Stimulated activated CD4-positive, alpha-beta T cell treated with anti-CD3 and anti-CD28 coated beads, Interleukin-15, amount 100 ng/mL, for 48 hours (primary cell): ENCODE results near the gene NELFA.
"Not testable (repeated sequence)": the region's sequence is repeated elsewhere in the genome, so short reads cannot be mapped to it uniquely, and the experiment has no call there.

Source experiments
- DNase-seq, 2 donors: peaks; one replicate each; pipeline ENCODE4 v3.0.0-alpha.2; 2020; ENCODE audit warnings: low read depth in 2 of 2

NELFA gene

GRCh38 chr4:2040391-2041238 lies 31.8 kb upstream of the NELFA start:
- DNase-seq: no peak

DNA sequence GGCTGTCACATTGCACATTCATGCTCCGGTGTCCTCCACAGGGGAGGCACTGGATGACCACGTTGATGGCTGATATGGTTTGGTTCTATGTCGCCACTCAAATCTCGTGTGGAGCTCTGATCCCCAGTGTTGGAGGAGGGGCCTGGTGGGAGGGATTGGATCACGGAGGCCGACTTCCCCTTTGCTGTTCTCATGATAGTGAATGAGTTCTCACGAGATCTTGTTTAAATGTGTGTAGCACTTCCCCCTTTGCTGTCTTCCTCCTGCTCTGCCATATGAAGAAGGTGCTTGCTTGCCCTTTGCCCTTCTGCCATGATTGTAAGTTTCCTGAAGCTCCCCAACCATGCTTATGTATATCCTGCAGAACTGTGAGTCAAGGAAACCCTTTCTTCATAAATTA lies 28.1 kb upstream of the NELFA start:
- no peak for DNase-seq

DNA sequence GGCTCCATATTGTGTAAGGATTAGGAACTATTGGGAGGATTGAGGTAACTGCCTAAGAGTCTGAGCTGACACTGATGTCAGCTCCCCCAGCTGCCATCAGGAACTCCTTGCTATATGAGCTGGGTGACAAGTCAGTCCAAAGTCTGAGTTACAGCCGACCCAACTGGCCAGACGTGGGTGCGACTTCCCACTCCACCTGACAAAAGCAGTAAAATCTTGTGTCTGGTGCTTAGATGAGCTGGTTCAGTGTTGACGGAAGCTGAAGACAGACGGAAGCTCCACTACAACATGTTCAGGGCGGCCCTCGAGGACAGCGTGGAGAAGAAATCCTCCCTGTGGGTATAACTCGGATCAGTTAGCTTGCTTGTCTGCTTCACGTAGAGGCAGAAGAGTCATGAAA lies 27.6 kb upstream of the NELFA start:
- DNase-seq: no peak

DNA sequence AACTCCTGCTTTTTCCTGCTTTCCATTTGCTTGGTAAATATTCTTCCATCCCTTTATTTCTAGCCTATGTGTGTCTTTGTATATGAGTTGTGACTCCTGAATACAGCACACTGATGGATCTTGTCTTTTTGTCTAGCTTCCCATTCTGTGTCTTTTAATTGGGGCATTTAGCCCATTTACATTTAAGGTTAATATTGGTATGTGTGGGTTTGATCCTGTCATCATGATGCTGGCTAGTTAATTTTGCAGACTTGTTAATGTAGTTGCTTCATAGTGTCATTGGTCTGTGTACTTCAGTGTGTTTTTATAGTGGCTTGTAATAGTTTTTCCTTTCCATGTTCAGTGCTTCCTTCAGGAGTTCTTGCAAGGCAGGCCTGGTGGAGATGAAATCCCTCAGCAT lies 22.4 kb upstream of the NELFA start:
- DNase-seq: not testable (repeated sequence)

- not testable (repeated sequence) for DNase-seq
Observed at GRCh38 chr4:2027120-2027519, 18.3 kb upstream of the NELFA start.

DNA sequence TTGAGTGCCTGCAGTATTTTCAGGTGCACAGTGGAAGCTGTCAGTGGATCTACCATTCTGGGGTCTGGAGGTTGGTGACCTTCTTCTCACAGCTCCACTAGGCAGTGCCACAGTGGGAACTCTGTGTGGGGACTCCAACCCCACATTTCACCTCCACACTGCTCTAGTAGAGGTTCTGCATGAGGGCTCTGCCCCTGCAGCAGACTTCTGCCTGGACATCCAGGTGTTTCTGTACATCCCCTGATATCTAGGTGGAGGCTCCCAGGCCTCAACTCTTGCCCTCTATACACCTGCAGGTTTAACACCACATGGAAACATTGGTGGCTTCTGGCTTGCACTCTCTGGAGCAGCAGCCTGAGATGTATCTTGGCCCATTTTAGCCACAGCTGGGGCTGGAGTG lies 17.0 kb upstream of the NELFA start:
- no peak for DNase-seq

DNA sequence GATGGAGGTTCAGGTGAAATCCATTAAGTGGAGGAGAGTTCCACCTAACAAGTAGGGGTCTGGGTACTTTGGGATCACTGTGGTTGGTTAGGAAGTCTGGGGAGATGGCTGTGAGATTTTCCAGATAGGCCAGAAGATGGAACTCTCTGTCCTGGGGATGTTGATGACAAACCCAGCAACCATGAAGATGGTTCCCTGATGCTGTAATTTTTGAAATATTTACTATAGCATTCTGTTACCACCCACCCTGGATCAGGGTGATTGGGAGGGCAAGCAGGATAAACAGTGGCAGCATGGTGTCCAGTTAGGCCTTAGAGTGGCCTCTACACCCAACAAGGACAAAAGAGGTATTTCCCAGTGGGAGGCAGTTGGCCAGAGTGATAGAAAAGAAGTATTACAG lies 15.9 kb upstream of the NELFA start:
- DNase-seq: no peak

- DNase-seq: not testable (repeated sequence)
Observed at GRCh38 chr4:2021358-2022018, 12.7 kb upstream of the NELFA start.

DNA sequence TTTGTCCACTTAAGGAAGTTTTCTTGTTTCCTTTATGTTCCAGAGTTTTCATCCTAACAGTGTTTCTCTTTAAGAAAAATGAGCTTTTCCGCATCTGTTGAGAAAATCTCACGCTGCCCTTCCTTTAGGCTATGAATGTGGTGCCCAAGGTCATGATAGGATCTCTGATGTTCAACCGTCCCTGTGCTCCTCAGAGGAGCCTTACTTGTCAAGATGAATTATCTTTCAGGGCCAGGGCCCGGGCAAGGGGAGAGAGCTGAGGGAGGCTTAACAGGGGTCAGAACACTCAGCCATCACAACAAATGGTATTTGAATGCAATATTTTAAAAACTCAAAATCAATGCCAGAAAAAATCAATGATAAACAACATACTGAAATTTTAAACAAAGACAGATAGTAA lies 6.2 kb upstream of the NELFA start:
- DNase-seq: no peak

GRCh38 chr4:2011583-2011982 lies 2.8 kb upstream of the NELFA start:
- DNase-seq: no peak

- DNase-seq: peak in 1 of 2 donors; percentile 22
Observed at GRCh38 chr4:2009651-2010233, 968 bp upstream of the NELFA start.

DNA sequence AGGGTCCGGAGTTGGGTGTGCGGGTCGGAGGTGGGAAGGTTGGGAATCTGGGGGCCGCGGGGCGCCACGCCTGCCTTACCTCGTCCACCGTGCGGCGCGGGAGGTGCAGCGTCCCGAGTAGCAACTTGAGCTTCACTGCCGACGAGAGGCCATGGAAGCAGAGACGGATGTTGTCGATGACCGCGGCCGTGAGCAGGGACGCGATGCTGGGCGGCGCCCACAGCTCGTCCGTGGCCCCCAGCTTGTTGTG lies 178 bp downstream of the NELFA start:
- no peak for DNase-seq

GRCh38 chr4:2007804-2008670 lies 737 bp downstream of the NELFA start:
- no peak for DNase-seq

DNA sequence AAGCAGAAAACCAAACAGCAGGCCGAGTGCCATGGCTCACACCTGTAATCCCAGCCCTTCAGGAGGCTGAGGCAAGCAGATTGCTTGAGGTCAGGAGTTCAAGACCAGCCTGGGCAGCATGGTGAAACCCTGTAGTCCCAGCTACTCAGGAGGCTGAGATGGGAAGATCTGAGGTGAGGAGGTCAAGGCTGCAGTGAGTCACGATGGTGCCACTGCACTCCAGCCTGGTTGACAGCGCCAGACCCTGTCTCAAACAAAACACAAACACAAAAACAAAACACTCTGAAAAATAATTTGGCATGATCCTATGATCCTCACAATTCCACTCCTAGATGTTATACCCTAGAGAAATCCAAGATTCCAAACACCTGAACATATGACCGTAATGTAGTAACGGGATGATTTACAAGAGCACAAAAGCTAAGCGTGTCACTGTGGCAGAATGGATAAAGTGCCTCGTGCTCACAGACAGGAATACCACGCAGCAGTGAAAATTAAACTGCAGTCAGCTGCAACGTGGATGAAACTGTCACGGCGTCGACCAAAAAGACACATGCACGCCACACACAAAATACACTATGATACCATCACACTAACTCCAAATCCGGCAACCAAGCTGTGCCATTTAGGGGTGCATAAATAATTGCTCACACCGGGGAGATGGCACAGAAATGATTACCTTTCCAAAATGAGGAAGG lies 1.7 kb downstream of the NELFA start:
- no peak for DNase-seq

DNA sequence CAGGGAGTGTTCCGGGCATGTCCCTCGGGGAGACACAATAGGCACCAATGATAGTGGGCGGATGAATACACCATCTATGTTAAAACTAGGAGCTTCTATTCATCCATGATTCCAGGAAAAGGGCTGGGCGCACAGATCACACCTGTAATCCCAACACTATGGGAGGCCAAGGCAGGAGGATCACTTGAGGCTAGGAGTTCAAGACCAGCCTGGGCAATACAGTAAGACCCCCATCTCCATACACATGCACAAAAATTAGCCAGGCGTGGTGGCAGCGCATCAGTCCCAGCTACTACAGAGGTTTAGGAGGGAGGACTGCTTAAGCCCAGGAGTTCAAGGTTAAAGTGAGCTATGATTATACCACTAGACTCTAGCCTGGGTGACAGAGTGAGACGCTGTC lies 2.4 kb downstream of the NELFA start:
- no peak for DNase-seq

- DNase-seq: not testable (repeated sequence)
Observed at GRCh38 chr4:2003361-2003760, 5.4 kb downstream of the NELFA start.

- not testable (repeated sequence) for DNase-seq
Observed at GRCh38 chr4:1999308-1999707, 9.5 kb downstream of the NELFA start.

DNA sequence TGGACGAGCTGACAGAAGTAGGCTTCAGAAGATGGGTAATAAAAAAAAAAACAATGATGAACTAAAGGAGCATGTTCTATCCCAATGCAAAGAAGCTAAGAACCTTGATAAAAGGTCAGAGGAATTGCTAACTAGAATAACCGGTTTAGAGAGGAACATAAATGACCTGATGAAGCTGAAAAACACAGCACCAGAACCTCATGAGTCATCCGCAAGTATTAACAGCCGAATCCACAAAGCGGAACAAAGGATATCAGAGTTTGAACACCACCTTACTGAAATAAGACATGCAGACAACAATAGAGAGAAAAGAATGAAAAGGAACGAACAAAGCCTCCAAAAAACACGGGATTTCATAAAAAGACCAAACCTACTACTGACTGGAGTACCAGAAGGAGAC lies 10.5 kb downstream of the NELFA start:
- DNase-seq: no peak

GRCh38 chr4:1997712-1998111 lies 11.1 kb downstream of the NELFA start:
- DNase-seq: no peak

DNA sequence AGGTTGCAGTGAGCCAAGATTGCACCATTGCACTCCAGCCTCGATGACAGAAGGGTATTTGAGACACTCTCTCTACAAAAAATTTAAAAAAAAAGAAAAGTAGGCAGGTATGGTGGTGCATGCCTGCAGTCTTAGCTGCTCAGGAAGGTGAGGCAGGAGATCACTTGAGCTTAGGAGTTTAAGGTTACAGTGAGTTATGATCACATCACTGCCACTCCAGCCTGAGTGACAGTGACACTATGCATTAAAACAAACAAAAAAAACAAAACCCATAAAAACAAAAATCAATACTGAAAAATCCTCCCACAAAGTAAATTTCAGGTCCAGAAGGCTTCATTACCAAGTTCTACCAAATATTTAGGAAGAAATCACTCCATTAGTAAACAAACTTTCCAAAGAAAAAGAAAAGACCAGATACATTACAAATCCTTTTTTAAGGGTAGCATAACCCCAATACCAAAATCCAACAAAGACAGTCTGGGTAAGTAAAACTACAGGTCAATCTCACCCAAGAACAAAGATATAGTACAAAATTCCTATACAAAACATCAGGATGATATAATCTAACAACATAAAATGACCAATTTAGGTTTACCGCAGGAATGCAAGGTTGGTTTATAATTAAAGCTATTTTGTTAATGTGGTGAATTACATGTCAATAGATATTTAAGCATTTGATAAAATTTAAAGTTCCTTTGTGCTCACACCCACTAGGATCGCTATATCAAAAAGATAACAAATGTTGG lies 11.7 kb downstream of the NELFA start:
- DNase-seq: no peak

GRCh38 chr4:1994938-1995337 lies 13.8 kb downstream of the NELFA start:
- DNase-seq: no peak
